HG03565 (cell line): Measurements from ENCODE around the gene GRIA4.
"Not testable (repeated sequence)": the region's sequence is repeated elsewhere in the genome, so short reads cannot be mapped to it uniquely, and the experiment has no call there.

Source experiments
- ATAC-seq: cut with Tn5 transposase; IDR thresholded peaks from one replicate; pipeline ENCODE4 v1.9.1; 2021; ENCODE audit warnings: mild to moderate bottlenecking, moderate library complexity; ENCODE audit not compliant: unreplicated experiment

The GRIA4 gene

GRCh38 chr11:105975128-105975527 lies 365.3 kb downstream of the GRIA4 start:
- no peak for ATAC-seq

GRCh38 chr11:105979997-105980703 lies 370.3 kb downstream of the GRIA4 start:
- ATAC-seq, result no peak

GRCh38 chr11:105986554-105986953 lies 376.7 kb downstream of the GRIA4 start:
- no peak for ATAC-seq

GRCh38 chr11:105988197-105988596 lies 378.3 kb downstream of the GRIA4 start:
- ATAC-seq, result no peak

- ATAC-seq, result no peak
These were observed 379.3 kb downstream of the GRIA4 start for GRCh38 chr11:105989124-105989523.

- ATAC-seq, result no peak
These were observed 382.0 kb downstream of the GRIA4 start for GRCh38 chr11:105991888-105992287.

GRCh38 chr11:106001304-106002012 lies 391.6 kb downstream of the GRIA4 start:
- ATAC-seq, result no peak

- not testable (repeated sequence) for ATAC-seq
These were observed 393.2 kb downstream of the GRIA4 start for GRCh38 chr11:106003094-106003493.

GRCh38 chr11:106011481-106011880 lies 401.6 kb downstream of the GRIA4 start:
- no peak for ATAC-seq

- no peak for ATAC-seq
These were observed 402.9 kb downstream of the GRIA4 start for GRCh38 chr11:106012744-106013143.

GRCh38 chr11:106014035-106014434 lies 404.2 kb downstream of the GRIA4 start:
- ATAC-seq, result no peak

- ATAC-seq, result no peak
These were observed 404.7 kb downstream of the GRIA4 start for GRCh38 chr11:106014620-106015019.

- ATAC-seq, result no peak
These were observed 405.2 kb downstream of the GRIA4 start for GRCh38 chr11:106015066-106015465.

- no peak for ATAC-seq
These were observed 407.2 kb downstream of the GRIA4 start for GRCh38 chr11:106017093-106017492.

- peak; percentile 1 for ATAC-seq
These were observed 411.5 kb downstream of the GRIA4 start for GRCh38 chr11:106021181-106021966.

- peak; percentile 96 for ATAC-seq
These were observed 412.3 kb downstream of the GRIA4 start, which contains the start of gene MSANTD4 for GRCh38 chr11:106021967-106022794. Gene MSANTD4, minus strand, starts transcription at chr11:106022240. Its CDS starts 11,323 bp downstream, at chr11:106010917.

GRCh38 chr11:106022795-106023275 lies 413.0 kb downstream of the GRIA4 start:
- no peak for ATAC-seq

GRCh38 chr11:106030609-106031008 lies 420.7 kb downstream of the GRIA4 start:
- ATAC-seq, result no peak

GRCh38 chr11:106031202-106031810 lies 421.4 kb downstream of the GRIA4 start:
- ATAC-seq, result peak; percentile 51
